Nephron (organoid): ENCODE results near the gene DNAAF8.

Experiments used
- H3K27ac Mint-ChIP-seq, 3 experiments: 2 replicates each; pipeline ENCODE4 v1.8.0; 2020; ENCODE audit warnings: mixed read lengths in 3 of 3, mild to moderate bottlenecking in 2 of 3, moderate library complexity in 1 of 3
- H3K27me3 Mint-ChIP-seq: 2 replicates; pipeline ENCODE4 v1.8.0; 2021; ENCODE audit warnings: low read depth, mild to moderate bottlenecking, moderate library complexity, mixed read lengths
- H3K36me3 Mint-ChIP-seq: 2 replicates; pipeline ENCODE4 v1.8.0; 2020; ENCODE audit warnings: low read depth, mixed read lengths
- H3K4me1 Mint-ChIP-seq: 2 replicates; pipeline ENCODE4 v1.8.0; 2020; ENCODE audit warnings: mixed read lengths
- H3K4me3 Mint-ChIP-seq, 3 experiments: 2 replicates each; pipeline ENCODE4 v1.8.0; 2020; ENCODE audit warnings: mild to moderate bottlenecking in 3 of 3, mixed read lengths in 3 of 3, moderate library complexity in 2 of 3
- H3K9me3 Mint-ChIP-seq: 2 replicates; pipeline ENCODE4 v1.8.0; 2020; ENCODE audit warnings: mixed read lengths
- TF ChIP-seq, protein P1 (sequence below), 3 experiments: fragments of 200-600 bp; sonication (generic); IDR thresholded peaks; one replicate each; pipeline ENCODE4 v1.5.0; 2021; ENCODE audit warnings: antibody characterized with exemption in 3 of 3; ENCODE audit not compliant: unreplicated experiment in 3 of 3

The DNAAF8 gene

DNA sequence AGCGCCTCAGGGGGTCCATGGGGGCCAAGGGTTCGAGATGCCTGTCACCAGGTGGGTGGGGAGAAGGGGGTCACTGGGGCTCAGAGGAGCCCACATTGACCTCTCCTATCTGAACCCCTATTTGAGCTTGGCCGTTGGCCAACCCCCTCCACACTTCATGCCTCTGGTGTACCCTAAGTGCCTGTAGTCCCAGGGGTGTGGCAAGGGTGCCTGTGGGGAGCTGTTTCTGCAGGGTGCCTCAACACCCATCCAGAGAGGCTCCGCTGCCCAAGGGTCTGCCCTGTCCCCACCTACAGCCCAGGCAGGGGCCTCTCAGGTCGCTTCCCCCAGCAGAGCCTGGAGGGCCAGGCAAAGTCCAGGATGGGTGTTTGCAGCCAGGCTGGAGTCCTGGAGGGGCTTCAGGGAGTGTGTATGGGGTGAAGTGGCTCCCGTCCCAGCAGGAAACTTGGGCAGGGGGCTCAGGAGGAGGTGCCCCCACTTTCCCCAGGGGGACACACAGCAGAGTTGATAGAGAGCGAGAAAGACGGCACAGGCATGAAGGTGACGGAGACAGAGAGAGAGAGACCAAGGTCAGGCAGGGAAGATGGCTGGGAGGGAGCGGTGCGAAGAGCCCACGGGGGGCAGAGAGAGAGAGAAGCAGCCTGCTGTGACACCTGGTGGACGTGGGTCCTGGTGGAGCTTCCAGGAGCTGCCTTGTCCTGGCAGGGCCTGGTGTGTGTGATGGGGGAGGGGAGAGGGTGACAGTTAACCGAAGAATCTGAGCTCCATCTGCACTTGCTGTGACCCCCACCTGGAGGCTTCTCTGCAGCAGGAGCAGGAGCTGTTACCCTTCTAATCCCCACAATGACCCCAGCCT is 53.5 kb downstream of the DNAAF8 start, which contains the start of gene SEPTIN12:
Gene SEPTIN12 (minus strand): TSS at position 719 of the 856 bp plus-strand sequence. CDS start 700 bp downstream, at position 19.
- Mint-ChIP-seq H3K27ac (peak within 1 kb of the TSS in 1 of 3 experiments; percentile 6), H3K27me3 (peaks cover 2% of the 10 kb centered on the region), H3K4me1 (no peaks in the 10 kb centered on the region), H3K4me3 (no peak within 1 kb of the TSS), H3K9me3 (no peaks in the 10 kb centered on the region), H3K36me3 (no peaks in the 10 kb centered on the region)
- TF ChIP-seq, protein P1, sequence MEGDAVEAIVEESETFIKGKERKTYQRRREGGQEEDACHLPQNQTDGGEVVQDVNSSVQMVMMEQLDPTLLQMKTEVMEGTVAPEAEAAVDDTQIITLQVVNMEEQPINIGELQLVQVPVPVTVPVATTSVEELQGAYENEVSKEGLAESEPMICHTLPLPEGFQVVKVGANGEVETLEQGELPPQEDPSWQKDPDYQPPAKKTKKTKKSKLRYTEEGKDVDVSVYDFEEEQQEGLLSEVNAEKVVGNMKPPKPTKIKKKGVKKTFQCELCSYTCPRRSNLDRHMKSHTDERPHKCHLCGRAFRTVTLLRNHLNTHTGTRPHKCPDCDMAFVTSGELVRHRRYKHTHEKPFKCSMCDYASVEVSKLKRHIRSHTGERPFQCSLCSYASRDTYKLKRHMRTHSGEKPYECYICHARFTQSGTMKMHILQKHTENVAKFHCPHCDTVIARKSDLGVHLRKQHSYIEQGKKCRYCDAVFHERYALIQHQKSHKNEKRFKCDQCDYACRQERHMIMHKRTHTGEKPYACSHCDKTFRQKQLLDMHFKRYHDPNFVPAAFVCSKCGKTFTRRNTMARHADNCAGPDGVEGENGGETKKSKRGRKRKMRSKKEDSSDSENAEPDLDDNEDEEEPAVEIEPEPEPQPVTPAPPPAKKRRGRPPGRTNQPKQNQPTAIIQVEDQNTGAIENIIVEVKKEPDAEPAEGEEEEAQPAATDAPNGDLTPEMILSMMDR (IDR thresholded peaks at IDR 0.05; ENCODE audit: unreplicated experiment in 3 of 3) = no peak

DNA sequence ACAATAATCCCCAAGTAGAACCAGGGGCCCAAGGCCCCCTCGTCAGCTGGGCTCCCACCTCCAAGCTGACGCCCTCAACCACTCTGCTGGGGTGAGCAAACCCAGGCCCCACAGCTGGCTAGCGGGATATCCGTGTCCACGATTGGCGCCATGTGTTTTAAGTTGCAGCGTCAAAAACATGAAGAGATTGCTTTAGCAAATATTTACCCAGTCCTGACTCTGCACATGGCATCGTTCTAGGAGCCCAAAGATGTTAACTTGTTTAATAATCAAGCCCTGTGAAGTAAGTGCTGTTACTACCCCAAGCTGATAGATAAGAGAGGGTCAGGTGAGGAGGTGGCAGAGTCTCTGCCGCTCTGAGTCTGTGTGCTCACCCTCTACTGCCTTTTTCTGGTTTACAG is 54.2 kb downstream of the DNAAF8 start:
- H3K9me3 Mint-ChIP-seq = no peaks in the 10 kb centered on the region
- peak overlapping the region in 1 of 3 experiments; percentile 6 for H3K27ac Mint-ChIP-seq
- no peaks in the 10 kb centered on the region for H3K27me3 Mint-ChIP-seq
- H3K4me1 Mint-ChIP-seq = no peaks in the 10 kb centered on the region
- H3K36me3 Mint-ChIP-seq = no peaks in the 10 kb centered on the region
- TF ChIP-seq, protein P1 (IDR thresholded peaks at IDR 0.05; ENCODE audit: unreplicated experiment in 3 of 3) = no peak
- no peak overlapping the region for H3K4me3 Mint-ChIP-seq

DNA sequence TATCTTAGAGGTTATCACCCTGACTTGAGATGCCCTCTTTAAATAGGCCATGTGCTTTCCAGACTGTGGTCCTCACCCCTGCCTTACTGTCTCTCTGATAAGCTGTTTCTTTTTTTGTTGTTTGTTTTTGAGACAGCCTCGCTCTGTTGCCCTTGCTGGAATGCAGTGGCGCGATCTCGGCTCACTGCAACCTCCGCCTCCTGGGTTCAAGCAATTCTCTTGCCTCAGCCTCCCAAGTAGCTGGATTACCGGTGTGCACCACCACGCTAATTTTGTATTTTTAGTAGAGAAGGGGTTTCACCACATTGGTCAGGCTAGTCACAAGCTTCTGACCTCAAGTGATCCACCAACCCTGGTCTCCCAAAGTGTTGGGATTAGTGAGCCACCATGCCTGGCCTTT is 54.6 kb downstream of the DNAAF8 start:
- Mint-ChIP-seq H3K27me3 (no peaks in the 10 kb centered on the region), H3K4me1 (no peaks in the 10 kb centered on the region), H3K36me3 (no peaks in the 10 kb centered on the region), H3K9me3 (no peaks in the 10 kb centered on the region), H3K4me3 (no peak overlapping the region), H3K27ac (peak overlapping the region in 1 of 3 experiments; percentile 6)
- TF ChIP-seq, protein P1 (IDR thresholded peaks at IDR 0.05; ENCODE audit: unreplicated experiment in 3 of 3) = no peak

DNA sequence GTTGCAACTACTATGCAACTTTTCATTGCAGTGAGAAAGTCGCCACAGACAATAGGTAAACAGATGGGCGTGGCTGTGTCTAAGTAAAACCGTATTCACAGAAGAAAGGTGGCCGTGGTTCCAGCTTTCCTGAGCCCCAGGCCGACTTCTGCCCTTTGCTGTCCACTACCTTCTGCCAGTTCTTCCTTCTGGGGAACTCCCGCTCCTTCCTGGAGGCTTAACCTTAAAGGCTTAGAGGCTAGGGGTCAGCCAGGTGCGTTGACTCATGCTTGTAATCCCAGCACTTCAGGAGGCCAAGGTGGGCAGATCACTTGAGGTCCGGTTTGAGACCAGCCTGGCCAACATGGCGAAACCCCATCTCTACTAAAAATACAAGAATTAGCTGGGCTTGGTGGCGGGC is 55.9 kb downstream of the DNAAF8 start:
- no peaks in the 10 kb centered on the region for H3K36me3 Mint-ChIP-seq
- no peaks in the 10 kb centered on the region for H3K9me3 Mint-ChIP-seq
- no peak overlapping the region for H3K27ac Mint-ChIP-seq
- H3K4me1 Mint-ChIP-seq = no peaks in the 10 kb centered on the region
- no peaks in the 10 kb centered on the region for H3K27me3 Mint-ChIP-seq
- no peak overlapping the region for H3K4me3 Mint-ChIP-seq
- TF ChIP-seq, protein P1 (IDR thresholded peaks at IDR 0.05; ENCODE audit: unreplicated experiment in 3 of 3) = no peak

- TF ChIP-seq, protein P1 (IDR thresholded peaks at IDR 0.05; ENCODE audit: unreplicated experiment in 3 of 3) = no peak
- Mint-ChIP-seq H3K27ac (no peak overlapping the region), H3K4me1 (no peaks in the 10 kb centered on the region), H3K9me3 (no peaks in the 10 kb centered on the region), H3K4me3 (no peak overlapping the region), H3K36me3 (no peaks in the 10 kb centered on the region), H3K27me3 (no peaks in the 10 kb centered on the region)
These were observed 56.5 kb downstream of the DNAAF8 start for GRCh38 chr16:4790871-4791270.
